NCI-H524 treated with DMSO at 0.1 percent for 48 hours (cell line): Measurements from ENCODE around the gene FEM1A.

Experiments used
- DNase-seq: peaks from one replicate; lab custom pipeline; 2025; lab: John Stamatoyannopoulos, UW

Gene FEM1A

DNA sequence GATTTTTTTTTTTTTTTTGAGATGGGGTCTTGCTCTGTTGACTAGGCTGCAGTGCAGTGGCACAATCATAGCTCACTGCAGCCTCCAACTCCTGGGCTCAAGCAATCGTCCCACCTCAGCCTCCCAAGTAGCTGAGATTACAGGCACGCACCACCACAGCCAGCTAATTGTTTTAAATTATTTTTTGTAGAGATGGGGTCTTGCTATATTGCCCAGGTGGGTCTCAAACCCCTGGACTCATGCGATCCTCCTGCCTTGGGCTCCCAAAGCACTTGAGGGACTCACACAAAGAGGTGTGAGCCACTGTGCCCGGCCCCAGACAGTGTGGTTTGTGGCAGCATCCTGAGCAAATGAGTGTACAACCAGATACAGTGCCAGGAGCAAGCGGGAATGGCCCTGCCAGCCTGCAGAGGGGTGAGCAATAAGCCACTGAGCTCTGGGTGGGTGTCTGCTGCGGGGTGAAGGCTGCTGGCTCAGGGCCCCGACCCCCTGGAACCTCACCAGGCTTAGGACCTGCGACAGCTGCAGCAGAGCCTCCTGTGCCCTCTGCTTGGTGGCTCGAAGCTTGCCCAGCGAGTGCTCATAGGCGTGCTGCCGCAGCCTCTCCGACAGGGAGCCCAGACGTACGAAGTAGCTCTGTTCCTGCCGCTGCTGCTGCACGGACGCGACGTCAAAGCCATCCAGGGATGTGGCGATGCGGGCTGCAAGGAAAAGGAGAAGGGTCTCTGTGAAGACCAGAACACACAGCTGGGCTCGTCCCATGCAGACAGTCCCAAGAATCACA, 55.8 kb downstream of the FEM1A start:
- no peak for DNase-seq

DNA sequence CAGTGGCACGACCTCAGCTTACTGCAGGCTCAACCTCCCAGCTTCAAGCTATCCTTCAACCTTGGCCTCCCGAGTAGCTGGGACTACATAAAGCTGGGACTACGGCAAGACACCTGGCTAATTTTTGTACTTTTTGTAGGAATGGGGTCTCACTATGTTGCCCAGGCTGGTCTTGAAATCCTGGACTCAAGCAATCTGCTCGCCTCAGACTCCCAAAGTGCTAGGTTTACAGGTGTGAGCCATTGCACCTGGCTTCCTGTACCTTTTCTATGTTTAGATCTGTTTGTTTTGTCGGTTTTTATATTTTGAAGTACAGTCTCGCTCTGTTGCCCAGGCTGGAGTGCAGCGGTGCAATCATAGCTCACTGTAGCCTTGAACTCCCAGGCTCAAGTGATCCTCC, 57.5 kb downstream of the FEM1A start:
- no peak for DNase-seq
